NCI-H2171 (cell line): ENCODE measurements around the gene TEX29.

ENCODE experiments used
- DNase-seq: peaks from one replicate; lab custom pipeline; 2025; lab: John Stamatoyannopoulos, UW

The TEX29 gene

GRCh38 chr13:111393221-111393790 is 72.9 kb downstream of the TEX29 start:
- no peak for DNase-seq
